UCSD-AML1 (cell line): ENCODE results near the gene CSNK2A1.

Source experiments
- DNase-seq: peaks from one replicate; lab custom pipeline; 2025; ENCODE audit not compliant: unreplicated experiment; lab: John Stamatoyannopoulos, UW

CSNK2A1 gene

GRCh38 chr20:568097-568652 lies 24.6 kb upstream of the CSNK2A1 start:
- no peak for DNase-seq

GRCh38 chr20:564192-564591 lies 20.6 kb upstream of the CSNK2A1 start:
- DNase-seq, result no peak

DNA sequence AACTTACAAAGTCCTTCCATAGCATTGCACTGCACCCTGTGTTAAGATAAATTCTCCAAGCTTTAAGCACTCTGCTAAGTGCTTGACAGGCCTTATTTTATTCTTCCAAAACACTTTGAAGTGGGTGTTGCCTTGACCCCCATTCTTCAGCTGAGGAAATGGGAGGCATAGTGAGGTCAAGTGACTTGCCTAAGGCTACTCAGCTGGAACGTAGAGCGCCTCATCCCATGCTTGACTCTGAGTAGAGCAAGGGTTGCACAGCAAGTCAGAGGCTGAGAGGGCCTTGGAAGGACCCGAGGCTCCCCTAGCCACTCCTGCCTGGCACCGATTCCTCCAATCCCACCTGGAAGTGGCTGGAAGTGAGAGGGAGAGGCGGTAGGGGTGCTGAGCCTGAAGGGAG lies 19.6 kb upstream of the CSNK2A1 start:
- DNase-seq, result no peak

DNA sequence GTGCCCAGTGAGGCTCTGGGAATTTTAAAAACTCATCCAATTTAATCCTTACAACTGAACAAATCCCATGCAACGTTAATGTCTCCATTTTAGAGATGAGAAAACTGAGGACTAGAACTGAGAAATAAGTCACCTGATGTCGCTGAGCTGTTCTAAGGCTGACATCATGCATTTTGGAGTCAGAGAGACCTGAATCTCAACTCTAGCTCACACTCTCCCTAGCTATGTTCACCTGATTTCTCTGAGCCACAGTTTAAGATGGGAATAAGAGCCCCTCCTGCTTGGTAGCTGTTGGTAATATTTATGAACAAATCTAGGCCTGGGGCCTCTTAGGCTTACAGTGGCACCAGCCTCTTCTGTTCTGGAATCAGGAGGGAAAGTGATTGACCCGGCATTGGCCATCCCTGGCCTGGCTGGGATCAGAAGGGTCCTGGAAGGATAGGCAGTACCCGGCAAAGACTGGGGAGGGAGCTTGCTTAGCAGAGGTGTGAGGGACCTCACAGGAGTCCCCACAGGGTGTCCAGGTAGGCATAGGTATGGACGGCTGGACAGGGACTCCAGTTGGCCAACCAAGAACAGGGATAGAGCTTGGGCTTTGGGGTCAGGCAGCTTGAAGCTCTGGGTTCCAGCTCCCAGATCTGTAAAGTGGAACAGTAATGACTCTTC lies 18.8 kb upstream of the CSNK2A1 start:
- no peak for DNase-seq

DNA sequence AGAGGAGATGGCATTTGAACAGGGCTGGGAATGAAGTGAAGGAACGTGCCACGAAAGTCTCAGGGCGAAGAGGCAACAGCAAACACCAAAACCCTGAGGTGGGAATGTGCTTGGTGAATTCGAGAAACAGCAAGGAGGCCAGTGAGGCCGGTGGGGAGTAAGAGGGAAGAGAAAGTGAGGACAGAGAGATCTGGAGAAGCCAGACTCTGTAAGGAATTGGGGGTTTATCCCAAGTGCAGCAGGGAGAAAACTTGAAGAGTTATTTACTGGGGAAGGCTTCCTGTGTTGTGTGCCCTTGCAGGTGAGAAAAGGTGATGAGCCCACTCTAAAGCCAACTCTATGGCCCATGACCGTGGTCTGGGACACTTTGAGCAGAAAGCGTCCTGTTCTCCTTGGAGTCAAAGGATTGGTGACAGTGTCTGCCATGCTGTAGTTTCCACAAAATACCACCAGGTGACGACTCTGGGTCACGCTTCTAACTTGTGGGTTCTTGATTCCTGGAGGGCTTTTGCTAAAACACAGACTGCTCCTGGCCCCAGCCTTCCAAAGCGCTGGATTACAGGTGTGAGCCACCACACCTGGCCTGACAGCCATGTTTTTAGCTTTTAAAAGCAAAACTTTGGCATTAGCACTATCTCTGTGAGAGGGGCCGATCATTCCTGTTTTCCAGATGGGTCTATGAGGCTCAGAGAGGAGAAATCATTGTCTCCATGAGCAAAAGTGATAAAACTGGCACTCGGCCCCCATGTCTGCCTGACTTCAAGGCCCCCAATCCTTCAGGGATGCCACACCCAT lies 18.0 kb upstream of the CSNK2A1 start:
- peak; percentile 65 for DNase-seq

DNA sequence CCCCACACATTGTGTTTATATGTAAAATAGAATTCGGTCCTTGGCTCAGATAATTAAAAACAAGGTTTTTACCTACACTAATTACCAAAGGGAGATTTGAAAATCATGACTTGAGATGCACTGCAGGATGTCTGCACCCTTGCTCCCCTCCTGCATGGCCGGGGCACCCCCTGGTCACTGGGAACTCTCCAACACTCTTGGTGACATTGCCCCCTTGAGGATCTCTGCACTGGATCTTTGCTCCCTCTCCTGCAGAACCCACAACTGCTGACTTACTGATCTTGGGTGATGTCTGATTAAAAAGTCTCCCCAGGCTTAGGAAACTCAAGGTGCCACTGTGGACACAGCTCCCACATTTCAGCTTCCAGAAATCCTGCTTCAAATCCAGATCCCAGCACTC lies 17.1 kb upstream of the CSNK2A1 start:
- no peak for DNase-seq

- DNase-seq, result no peak
Observed at GRCh38 chr20:558117-558516, 14.5 kb upstream of the CSNK2A1 start.

DNA sequence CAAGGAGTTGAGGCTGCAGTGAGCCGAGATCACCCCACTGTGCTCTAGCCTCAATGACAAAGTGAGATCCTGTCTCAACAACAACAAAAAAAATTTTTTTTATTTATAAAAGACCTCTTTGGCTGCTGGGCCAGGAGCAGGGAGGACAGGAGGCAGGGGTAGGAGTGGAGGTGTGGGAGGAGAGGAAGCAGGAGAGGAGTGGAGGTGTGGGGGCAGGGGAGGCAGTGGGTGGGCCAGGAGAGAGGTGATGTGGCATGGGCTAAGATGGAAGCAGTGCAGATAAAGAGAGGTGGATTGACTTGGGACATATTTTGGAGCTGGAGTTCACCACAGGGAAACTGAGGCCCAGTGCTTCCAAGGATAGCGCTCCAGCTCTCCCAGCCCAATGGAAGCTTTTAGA lies 13.4 kb upstream of the CSNK2A1 start:
- DNase-seq, result no peak

GRCh38 chr20:555976-556385 lies 12.4 kb upstream of the CSNK2A1 start:
- DNase-seq, result no peak

GRCh38 chr20:550611-551010 lies 7.0 kb upstream of the CSNK2A1 start:
- DNase-seq, result no peak

- DNase-seq, result no peak
Observed at GRCh38 chr20:549722-550496, 6.3 kb upstream of the CSNK2A1 start.

GRCh38 chr20:548906-549305 lies 5.3 kb upstream of the CSNK2A1 start:
- DNase-seq, result no peak

DNA sequence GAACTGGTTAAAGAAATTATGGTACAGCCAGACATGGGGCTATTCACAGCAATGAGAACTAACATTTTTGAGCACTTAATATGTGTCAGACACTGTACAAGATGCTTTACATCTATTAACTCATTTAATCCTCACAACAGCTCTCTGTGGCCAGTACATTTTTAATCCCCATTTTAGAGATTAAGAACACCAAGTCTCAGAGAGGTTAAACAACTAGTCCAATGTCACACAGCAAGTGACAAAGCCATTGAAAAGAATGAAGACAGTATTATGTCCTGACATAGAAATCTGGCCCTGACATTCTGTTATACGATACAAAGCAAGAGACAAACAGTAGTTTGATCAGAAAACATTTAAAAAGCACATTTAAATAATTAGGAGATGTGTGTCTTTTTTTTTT lies 3.8 kb upstream of the CSNK2A1 start:
- DNase-seq, result no peak

- no peak for DNase-seq
Observed at GRCh38 chr20:546353-546752, 2.8 kb upstream of the CSNK2A1 start.

GRCh38 chr20:544153-544725 lies 649 bp upstream of the CSNK2A1 start:
- DNase-seq, result no peak

DNA sequence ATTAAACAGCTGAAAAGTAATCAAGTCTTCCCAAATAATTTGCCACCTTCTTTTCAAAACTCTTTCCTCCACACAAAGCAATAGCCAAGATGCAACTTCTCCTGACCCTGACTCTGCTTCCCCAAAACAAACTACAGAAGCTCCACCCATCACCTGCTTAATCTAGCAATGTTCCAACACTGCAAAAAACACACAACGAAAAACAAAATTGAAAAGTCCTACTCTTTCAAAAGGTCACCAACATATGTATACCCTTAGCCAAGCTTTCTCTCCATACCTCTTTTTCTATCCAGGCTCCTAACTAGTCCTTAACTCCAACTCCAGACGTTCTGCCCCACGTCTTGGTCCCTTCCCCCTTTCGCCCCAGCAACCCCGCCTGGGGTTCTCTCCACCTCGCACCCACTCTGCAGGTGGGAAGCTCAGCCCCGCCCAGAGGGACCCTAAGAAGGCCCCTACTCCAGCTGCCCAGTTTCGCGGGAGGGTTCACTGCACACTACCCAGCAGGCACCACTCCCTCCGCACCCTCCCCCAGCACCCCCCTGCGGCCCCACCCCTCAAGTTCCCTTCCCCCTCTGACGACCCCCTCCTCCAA lies 717 bp downstream of the CSNK2A1 start:
- DNase-seq, result no peak

DNA sequence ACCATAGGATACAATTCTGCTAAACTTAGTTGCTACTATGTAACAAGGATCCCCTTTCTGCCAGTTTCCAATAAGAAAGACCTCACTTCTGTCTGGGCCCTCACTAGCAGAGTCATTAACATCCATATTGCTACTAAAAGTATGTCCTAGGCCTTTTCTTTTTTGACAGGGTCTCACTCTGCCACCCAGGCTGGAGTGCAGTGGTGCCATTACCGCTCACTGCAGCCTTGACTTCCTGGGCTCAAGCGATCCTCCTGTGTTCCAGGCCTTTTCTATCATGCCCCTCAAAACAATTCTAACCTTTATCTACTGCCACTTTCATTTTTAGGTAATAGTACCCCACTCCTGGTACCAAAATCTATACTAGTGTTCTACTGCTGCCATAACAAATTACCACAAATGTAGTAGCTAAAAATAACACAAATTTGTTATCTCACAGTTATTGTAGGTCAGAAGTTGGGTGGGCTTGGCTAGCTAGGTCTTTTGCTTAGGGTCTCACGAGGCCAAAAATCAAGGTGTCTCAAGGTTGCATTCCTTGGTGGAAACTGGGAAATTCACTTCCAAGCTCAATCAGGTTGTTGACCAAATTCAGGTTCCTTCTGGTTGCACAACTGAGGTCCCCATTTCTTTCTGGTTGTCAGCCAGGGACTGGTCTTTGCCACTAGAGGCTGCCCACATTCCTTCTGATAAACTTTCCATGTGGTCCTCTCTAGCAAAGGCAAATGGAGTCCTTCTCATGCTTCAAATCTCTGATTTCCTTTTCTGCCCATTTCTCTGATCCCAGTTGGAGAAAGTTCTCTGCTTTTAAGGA lies 3.0 kb downstream of the CSNK2A1 start:
- no peak for DNase-seq

GRCh38 chr20:539848-540247 lies 3.7 kb downstream of the CSNK2A1 start:
- no peak for DNase-seq

DNA sequence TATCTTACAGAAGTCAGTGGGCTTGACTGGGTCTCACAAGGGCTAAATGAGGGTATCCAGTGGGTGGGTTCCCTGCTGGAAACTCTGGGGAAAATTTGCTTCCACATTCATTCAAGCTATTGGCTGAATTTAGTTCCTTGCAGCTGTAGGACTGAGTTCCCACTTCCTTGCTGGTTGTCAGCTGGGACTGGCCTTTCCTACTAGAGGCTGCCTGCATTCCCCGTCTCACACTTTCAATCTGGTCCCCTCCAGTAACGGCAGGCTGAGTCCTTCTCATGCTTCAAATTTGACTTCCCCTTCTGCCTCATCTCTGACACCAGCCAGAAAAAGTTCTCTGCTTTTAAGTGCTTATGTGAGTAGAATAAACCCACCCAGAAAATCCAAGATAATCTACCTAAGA lies 4.4 kb downstream of the CSNK2A1 start:
- no peak for DNase-seq

- no peak for DNase-seq
Observed at GRCh38 chr20:537983-538382, 5.6 kb downstream of the CSNK2A1 start.
